RWPE1 (cell line): ENCODE measurements around the gene KHDC4.

Experiments used
- CTCF ChIA-PET: fragments of 350-600 bp; sonication (Branson Sonifier 250); formaldehyde crosslinking; extraction: SDS; loops from one replicate; lab custom pipeline; 2021; lab: Yijun Ruan, JAX
- POLR2A ChIA-PET: fragments of 400-600 bp; formaldehyde crosslinking; extraction: SDS; loops from one replicate; lab custom pipeline; 2020; ENCODE audit warnings: antibody characterized with exemption; ENCODE audit not compliant: low non-redundant PET; lab: Yijun Ruan, JAX
- DNase-seq: peaks from one replicate; pipeline ENCODE4 v3.0.0; 2012; ENCODE audit warnings: low spot score
- H3K27ac ChIP-seq: fragments of 450-650 bp; 2 replicates; pipeline ENCODE4 v1.5.1; 2017
- CTCF ChIP-seq: fragments of 450-650 bp; conservative IDR thresholded peaks from 2 replicates; pipeline ENCODE4 v1.5.1; 2017; ENCODE audit warnings: low read depth, mild to moderate bottlenecking

Gene KHDC4

GRCh38 chr1:155978973-155979429, 44.8 kb upstream of the KHDC4 start:
- H3K27ac ChIP-seq: peak overlapping the region; percentile 96
- CTCF ChIA-PET: interaction anchor here (0.6 kb wide), 1 partner anchor 16 kb away, joined by 3 read pairs; no protein-coding TSS in a partner anchor
- peak; percentile 44 for DNase-seq
- no peak for TF ChIP-seq CTCF
- POLR2A ChIA-PET: no interaction called here

DNA sequence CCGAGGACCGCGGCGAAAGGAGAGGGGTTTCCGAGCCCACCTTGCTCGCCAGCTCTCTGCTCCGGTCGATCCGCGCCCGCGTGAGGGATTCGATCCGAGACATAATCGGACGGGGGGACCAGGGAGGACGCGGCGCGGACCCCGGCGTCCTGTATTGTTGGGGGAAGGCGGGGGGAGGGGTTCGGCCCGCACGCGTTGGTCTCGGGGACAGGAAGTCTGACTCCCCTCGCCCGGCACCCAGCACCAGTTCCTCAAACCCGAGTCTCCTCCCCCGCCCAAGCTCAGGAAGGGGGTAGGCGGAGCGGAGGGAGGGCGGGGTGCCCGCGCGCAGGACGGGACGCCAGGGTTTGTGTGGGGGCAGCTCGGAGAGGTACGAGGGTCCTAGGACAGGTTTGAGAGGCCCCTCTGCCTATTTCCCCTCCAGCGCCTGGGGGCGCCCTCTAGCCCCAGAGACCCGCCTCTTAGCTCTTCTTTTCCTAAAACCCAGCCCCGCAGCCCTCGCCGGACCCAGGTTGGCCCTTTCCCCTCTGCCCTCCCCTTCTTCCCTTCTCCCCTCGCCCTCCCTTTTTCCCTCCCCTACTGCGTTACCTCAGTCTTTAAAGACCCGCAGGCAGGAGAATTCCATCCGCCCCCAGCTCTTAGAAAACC, 44.2 kb upstream of the KHDC4 start, which contains the start of gene ARHGEF2:
ARHGEF2 (minus strand) TSS at position 223 of the 648 bp plus-strand sequence; CDS start at position 103, 120 bp downstream.
- ChIA-PET CTCF (interaction anchor here (0.6 to 1.4 kb wide), 7 partner anchors 9 to 88 kb away, joined by 3 to 7 read pairs (median 3); no protein-coding TSS in a partner anchor), POLR2A (interaction anchor here (0.6 kb wide), 1 partner anchor 30 kb away, joined by 5 read pairs; no protein-coding TSS in a partner anchor)

GRCh38 chr1:155977690-155978324, 43.6 kb upstream of the KHDC4 start:
- no peak for TF ChIP-seq CTCF
- POLR2A ChIA-PET: interaction anchor here (0.6 kb wide), 1 partner anchor 31 kb away, joined by 5 read pairs; no protein-coding TSS in a partner anchor
- CTCF ChIA-PET: interaction anchor here (0.6 to 1.4 kb wide), 7 partner anchors 9 to 89 kb away, joined by 3 to 7 read pairs (median 3); no protein-coding TSS in a partner anchor
- peak overlapping the region; percentile 96 for H3K27ac ChIP-seq
- peak; percentile 50 for DNase-seq

More for the DNA sequence above, 44.2 kb upstream of the KHDC4 start, which contains the start of gene ARHGEF2:
- peak within 1 kb of the TSS; percentile 96 for H3K27ac ChIP-seq
- DNase-seq: peak; percentile 75
- no peak for TF ChIP-seq CTCF

- ChIA-PET POLR2A (no interaction called here), CTCF (interaction anchor here (0.6 to 1.4 kb wide), 6 partner anchors 8 to 69 kb away, joined by 3 to 7 read pairs (median 3); no protein-coding TSS in a partner anchor)
- DNase-seq: peak; percentile 26
- TF ChIP-seq CTCF: no peak
- peak overlapping the region; percentile 96 for H3K27ac ChIP-seq
Observed at GRCh38 chr1:155976913-155977689, 42.9 kb upstream of the KHDC4 start.

- ChIA-PET POLR2A (interaction anchor here (0.5 to 0.8 kb wide), 3 partner anchors 8 to 14 kb away, joined by 3 to 7 read pairs (median 3); no protein-coding TSS in a partner anchor), CTCF (interaction anchor here (0.6 to 1.1 kb wide), 3 partner anchors 13 to 68 kb away, joined by 3 read pairs; no protein-coding TSS in a partner anchor)
- DNase-seq: peak; percentile 89
- peak overlapping the region; percentile 96 for H3K27ac ChIP-seq
- TF ChIP-seq CTCF: no peak
Observed at GRCh38 chr1:155976062-155976912, 42.1 kb upstream of the KHDC4 start.
